GM12878 (cell line): ENCODE results near the gene MPV17.

Source experiments
- CEBPB ChIP-seq, 2 experiments: fragments of 150-350 bp in 1 of 2; IDR thresholded peaks; 2 replicates each; pipeline ENCODE4 v1.6.1; 2012 to 2014; ENCODE audit warnings: low read depth in 2 of 2, low read length in 2 of 2, borderline replicate concordance in 1 of 2, inconsistent platforms in 1 of 2
- NFIC ChIP-seq: IDR thresholded peaks from 2 replicates; pipeline ENCODE4 v1.6.1; 2012; ENCODE audit warnings: low read depth, mild to moderate bottlenecking, inconsistent platforms, low read length, moderate library complexity
- NFYB ChIP-seq: IDR thresholded peaks from 2 replicates; pipeline ENCODE4 v1.6.1; 2011; ENCODE audit warnings: low read depth, mild to moderate bottlenecking, low read length, improper control_type of control experiment, moderate library complexity; ENCODE audit not compliant: insufficient read depth
- POLR2A ChIP-seq: IDR thresholded peaks from 2 replicates; pipeline ENCODE4 v1.6.1; 2011; ENCODE audit warnings: low read depth, mild to moderate bottlenecking, low read length
- SP1 ChIP-seq: IDR thresholded peaks from one replicate; pipeline ENCODE4 v1.6.1; 2011; ENCODE audit warnings: low read depth, low read length
- SUZ12 ChIP-seq: fragments of 200-600 bp; sonication (generic); IDR thresholded peaks from one replicate; pipeline ENCODE4 v1.6.1; 2018; ENCODE audit warnings: antibody characterized with exemption, mild to moderate bottlenecking; ENCODE audit not compliant: unreplicated experiment
- ZNF274 ChIP-seq: IDR thresholded peaks from one replicate; pipeline ENCODE4 v1.8.0; 2011; ENCODE audit not compliant: insufficient read length, insufficient read depth
- TF ChIP-seq, protein P1 (sequence below): fragments of 450-650 bp; IDR thresholded peaks from 2 replicates; pipeline ENCODE4 v1.6.1; 2017; ENCODE audit warnings: mild to moderate bottlenecking, moderate library complexity
- TF ChIP-seq, protein P2 (sequence below): IDR thresholded peaks from 2 replicates; pipeline ENCODE4 v1.6.1; 2012; ENCODE audit warnings: low read depth, low read length, improper control_type of control experiment

DNA sequence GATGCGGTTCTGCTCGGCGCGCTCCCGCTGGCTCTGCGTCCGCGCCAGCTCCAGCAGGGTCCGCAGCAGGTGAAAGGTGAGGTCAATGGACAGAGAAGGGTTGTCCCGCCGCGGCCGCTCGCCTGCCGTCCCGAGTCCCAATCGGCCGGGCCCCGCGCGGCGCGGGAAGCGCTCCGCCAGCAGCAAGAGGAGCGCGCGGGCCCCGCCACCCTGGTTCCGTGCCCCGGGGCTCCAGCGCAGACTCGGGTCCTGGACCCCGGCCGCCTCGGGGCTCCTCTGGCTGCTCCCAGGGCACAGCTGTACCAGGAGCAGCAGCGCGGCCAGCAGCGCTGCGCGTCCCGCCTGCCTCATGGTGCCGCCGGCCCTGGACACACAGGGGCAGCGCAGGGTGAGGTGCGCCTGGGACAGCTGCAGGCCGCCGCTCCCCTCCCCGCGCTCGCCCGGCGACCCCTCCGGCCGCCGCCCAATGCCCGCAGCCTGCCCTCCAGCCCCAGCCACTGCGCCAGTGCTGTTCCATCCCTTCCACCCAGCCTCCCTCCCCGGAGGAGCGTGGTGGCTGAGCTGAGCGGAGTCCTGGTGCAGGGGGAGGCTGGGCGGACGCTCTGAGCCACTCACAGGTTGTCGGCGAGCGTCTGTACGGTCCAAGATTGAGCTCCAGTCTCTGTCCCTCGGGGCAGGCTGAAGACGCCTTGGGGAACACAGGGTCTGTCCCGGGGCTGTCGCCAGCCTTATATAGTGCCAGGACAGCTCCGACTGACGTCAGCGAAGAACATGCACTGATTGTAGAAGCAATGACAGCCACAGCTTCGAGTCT lies 15.1 kb downstream of the MPV17 start:
- TF ChIP-seq SP1 (no peak), ZNF274 (no peak), CEBPB (IDR thresholded peaks at IDR 0.05; ENCODE audit: borderline replicate concordance in 1 of 2, low read depth in 2 of 2, low read length in 2 of 2) (no peak), POLR2A (no peak), SUZ12 (no peak), NFYB (no peak), NFIC (no peak)
- TF ChIP-seq, protein P1, sequence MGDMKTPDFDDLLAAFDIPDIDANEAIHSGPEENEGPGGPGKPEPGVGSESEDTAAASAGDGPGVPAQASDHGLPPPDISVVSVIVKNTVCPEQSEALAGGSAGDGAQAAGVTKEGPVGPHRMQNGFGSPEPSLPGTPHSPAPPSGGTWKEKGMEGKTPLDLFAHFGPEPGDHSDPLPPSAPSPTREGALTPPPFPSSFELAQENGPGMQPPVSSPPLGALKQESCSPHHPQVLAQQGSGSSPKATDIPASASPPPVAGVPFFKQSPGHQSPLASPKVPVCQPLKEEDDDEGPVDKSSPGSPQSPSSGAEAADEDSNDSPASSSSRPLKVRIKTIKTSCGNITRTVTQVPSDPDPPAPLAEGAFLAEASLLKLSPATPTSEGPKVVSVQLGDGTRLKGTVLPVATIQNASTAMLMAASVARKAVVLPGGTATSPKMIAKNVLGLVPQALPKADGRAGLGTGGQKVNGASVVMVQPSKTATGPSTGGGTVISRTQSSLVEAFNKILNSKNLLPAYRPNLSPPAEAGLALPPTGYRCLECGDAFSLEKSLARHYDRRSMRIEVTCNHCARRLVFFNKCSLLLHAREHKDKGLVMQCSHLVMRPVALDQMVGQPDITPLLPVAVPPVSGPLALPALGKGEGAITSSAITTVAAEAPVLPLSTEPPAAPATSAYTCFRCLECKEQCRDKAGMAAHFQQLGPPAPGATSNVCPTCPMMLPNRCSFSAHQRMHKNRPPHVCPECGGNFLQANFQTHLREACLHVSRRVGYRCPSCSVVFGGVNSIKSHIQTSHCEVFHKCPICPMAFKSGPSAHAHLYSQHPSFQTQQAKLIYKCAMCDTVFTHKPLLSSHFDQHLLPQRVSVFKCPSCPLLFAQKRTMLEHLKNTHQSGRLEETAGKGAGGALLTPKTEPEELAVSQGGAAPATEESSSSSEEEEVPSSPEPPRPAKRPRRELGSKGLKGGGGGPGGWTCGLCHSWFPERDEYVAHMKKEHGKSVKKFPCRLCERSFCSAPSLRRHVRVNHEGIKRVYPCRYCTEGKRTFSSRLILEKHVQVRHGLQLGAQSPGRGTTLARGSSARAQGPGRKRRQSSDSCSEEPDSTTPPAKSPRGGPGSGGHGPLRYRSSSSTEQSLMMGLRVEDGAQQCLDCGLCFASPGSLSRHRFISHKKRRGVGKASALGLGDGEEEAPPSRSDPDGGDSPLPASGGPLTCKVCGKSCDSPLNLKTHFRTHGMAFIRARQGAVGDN = no peak
- TF ChIP-seq, protein P2, sequence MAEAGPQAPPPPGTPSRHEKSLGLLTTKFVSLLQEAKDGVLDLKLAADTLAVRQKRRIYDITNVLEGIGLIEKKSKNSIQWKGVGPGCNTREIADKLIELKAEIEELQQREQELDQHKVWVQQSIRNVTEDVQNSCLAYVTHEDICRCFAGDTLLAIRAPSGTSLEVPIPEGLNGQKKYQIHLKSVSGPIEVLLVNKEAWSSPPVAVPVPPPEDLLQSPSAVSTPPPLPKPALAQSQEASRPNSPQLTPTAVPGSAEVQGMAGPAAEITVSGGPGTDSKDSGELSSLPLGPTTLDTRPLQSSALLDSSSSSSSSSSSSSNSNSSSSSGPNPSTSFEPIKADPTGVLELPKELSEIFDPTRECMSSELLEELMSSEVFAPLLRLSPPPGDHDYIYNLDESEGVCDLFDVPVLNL = no peak
